Neural cell (in vitro differentiated cells): ENCODE data around the gene SMC3.

ENCODE experiments used
- CTCF ChIP-seq: fragments of 450-650 bp; IDR thresholded peaks from 2 replicates; pipeline ENCODE4 v1.5.1; 2014; ENCODE audit warnings: antibody characterized with exemption, mild to moderate bottlenecking, moderate library complexity; ENCODE audit not compliant: poor library complexity, severe bottlenecking
- EP300 ChIP-seq: fragments of 450-650 bp; conservative IDR thresholded peaks from 2 replicates; pipeline ENCODE4 v1.6.1; 2014; ENCODE audit warnings: antibody characterized with exemption, mild to moderate bottlenecking, moderate library complexity; ENCODE audit not compliant: poor library complexity, severe bottlenecking
- EZH2 ChIP-seq: fragments of 200-600, 300-800 bp; shearing (Covaris generic), sonication (generic); IDR thresholded peaks from 2 replicates; pipeline ENCODE4 v1.6.1; 2014; ENCODE audit warnings: antibody characterized with exemption, low read length, borderline replicate concordance, mild to moderate bottlenecking; ENCODE audit not compliant: insufficient read depth, poor library complexity, severe bottlenecking
- MXI1 ChIP-seq: fragments of 450-650 bp; conservative IDR thresholded peaks from 2 replicates; pipeline ENCODE4 v1.6.1; 2014; ENCODE audit warnings: antibody characterized with exemption, mild to moderate bottlenecking; ENCODE audit not compliant: poor library complexity, severe bottlenecking
- POLR2AphosphoS5 ChIP-seq: IDR thresholded peaks from 2 replicates; pipeline ENCODE4 v1.6.1; 2012
- REST ChIP-seq: IDR thresholded peaks from 2 replicates; pipeline ENCODE4 v1.6.1; 2012; ENCODE audit warnings: borderline replicate concordance
- SMC3 ChIP-seq: fragments of 450-650 bp; conservative IDR thresholded peaks from 2 replicates; pipeline ENCODE4 v1.6.1; 2014; ENCODE audit warnings: antibody characterized with exemption, mild to moderate bottlenecking, moderate library complexity; ENCODE audit not compliant: poor library complexity
- TAF1 ChIP-seq: IDR thresholded peaks from 2 replicates; pipeline ENCODE4 v1.6.1; 2012; ENCODE audit warnings: low read depth

- no peak for TF ChIP-seq REST
- TF ChIP-seq CTCF: no peak
- no peak for TF ChIP-seq TAF1
- TF ChIP-seq EP300: no peak
- TF ChIP-seq EZH2: no peak
- no peak for TF ChIP-seq SMC3
- TF ChIP-seq POLR2AphosphoS5: no peak
- TF ChIP-seq MXI1: no peak
Observed at GRCh38 chr10:110608087-110608486, 40.6 kb downstream of the SMC3 start.
